ENCODE data around the gene FGFBP1. TPM values are rescaled to one million over a fixed set of nuclear protein-coding genes. Genes with fewer than 3 reads are reported as not detected.

Gene FGFBP1
- total RNA-seq, result not detected in 2 replicates

DNA sequence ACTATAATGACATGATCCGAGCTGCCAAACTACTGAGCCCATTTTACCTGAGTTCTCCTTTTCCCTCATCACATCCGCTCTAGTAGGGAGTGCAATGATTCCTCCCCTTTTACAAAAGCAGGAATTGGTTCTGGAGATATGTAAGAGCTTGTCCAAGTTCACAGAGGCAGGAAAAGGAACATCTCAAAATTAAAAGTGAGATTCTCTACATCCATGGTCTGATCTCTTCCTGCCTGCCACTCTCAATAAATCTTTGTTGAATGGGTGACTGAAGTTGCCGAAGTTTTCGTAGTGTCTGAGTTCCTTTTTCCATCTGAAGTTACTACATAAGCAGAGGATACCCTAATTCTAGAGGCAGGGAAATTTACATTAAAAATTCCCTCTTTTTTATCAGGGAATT lies at the start of gene FGFBP1:
TSS of gene FGFBP1 (minus strand) at position 101 of the 400 bp plus-strand sequence. CDS start 2,108 bp downstream, outside the sequence.

DNA sequence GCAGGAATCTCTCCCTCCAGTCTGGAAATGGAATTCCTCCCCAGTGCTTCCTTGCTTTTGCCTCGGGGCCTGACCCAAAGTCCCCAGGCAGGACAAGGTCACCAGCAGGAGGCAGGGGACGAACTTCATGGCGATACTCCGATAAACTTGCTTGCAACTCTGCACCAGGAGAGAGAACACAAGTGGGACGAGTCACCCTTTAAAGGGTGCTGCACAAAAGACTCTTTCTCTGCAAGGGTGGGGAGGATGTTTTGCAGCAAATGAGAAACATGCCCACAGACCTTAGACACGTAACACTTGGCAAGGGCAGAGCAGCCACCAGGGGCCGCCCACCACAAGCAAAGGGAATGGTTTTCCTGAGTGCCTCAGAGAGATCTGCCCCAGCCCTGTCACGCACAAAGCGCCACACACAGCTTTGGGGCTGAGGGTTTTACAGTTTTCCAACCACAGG lies 24.5 kb upstream of the FGFBP1 start, which contains the start of gene FGFBP2:
TSS of gene FGFBP2 (minus strand) at position 175 of the 451 bp plus-strand sequence. CDS start at position 129, 46 bp downstream.

Other genes starting within 250 kb of the FGFBP1 start
- gene BST1, start 235.7 kb downstream of the FGFBP1 start, total RNA-seq, result 6.7 and 39.5 TPM in 2 replicates
- under 0.01 and 0.19 TPM in 2 replicates for gene CD38, start 160.4 kb downstream of the FGFBP1 start, total RNA-seq
- not detected in 2 replicates for gene FGFBP2, start 24.4 kb upstream of the FGFBP1 start, total RNA-seq
- gene PROM1, start 145.3 kb upstream of the FGFBP1 start, total RNA-seq, result 0.38 and 0.85 TPM in 2 replicates